C4-2B (cell line): Measurements from ENCODE around the gene LHX3.
"Not testable (repeated sequence)": the region's sequence is repeated elsewhere in the genome, so short reads cannot be mapped to it uniquely, and the experiment has no call there.

Source experiments
- H3K27ac ChIP-seq: fragments of 450-650 bp; 2 replicates; pipeline ENCODE4 v1.5.1; 2017
- ZFX ChIP-seq: fragments of 450-650 bp; IDR thresholded peaks from 2 replicates; pipeline ENCODE4 v1.6.1; 2017
- TF ChIP-seq, protein P1 (sequence below): fragments of 450-650 bp; conservative IDR thresholded peaks from 2 replicates; pipeline ENCODE4 v1.5.1; 2017; ENCODE audit warnings: mild to moderate bottlenecking

LHX3 gene

DNA sequence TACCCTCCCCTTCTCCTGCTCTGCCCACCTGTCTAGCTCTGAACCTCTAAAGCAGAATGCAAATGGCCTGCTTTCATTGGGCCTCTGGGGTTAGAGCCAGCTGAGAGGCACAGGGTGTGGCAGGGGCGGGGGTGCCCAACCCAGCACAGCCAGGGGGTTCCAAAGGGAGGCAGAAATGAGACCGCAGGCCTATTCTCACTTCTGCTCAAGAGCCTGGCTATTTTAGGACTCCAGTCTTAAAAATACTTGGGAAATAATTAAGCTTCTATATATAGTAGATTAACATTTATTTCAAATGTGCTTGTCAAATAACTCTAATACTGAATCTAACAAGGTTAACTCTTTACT is 35.0 kb upstream of the LHX3 start:
- no peak overlapping the region for H3K27ac ChIP-seq
- TF ChIP-seq, protein P1, sequence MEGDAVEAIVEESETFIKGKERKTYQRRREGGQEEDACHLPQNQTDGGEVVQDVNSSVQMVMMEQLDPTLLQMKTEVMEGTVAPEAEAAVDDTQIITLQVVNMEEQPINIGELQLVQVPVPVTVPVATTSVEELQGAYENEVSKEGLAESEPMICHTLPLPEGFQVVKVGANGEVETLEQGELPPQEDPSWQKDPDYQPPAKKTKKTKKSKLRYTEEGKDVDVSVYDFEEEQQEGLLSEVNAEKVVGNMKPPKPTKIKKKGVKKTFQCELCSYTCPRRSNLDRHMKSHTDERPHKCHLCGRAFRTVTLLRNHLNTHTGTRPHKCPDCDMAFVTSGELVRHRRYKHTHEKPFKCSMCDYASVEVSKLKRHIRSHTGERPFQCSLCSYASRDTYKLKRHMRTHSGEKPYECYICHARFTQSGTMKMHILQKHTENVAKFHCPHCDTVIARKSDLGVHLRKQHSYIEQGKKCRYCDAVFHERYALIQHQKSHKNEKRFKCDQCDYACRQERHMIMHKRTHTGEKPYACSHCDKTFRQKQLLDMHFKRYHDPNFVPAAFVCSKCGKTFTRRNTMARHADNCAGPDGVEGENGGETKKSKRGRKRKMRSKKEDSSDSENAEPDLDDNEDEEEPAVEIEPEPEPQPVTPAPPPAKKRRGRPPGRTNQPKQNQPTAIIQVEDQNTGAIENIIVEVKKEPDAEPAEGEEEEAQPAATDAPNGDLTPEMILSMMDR, result no peak
- no peak for TF ChIP-seq ZFX

DNA sequence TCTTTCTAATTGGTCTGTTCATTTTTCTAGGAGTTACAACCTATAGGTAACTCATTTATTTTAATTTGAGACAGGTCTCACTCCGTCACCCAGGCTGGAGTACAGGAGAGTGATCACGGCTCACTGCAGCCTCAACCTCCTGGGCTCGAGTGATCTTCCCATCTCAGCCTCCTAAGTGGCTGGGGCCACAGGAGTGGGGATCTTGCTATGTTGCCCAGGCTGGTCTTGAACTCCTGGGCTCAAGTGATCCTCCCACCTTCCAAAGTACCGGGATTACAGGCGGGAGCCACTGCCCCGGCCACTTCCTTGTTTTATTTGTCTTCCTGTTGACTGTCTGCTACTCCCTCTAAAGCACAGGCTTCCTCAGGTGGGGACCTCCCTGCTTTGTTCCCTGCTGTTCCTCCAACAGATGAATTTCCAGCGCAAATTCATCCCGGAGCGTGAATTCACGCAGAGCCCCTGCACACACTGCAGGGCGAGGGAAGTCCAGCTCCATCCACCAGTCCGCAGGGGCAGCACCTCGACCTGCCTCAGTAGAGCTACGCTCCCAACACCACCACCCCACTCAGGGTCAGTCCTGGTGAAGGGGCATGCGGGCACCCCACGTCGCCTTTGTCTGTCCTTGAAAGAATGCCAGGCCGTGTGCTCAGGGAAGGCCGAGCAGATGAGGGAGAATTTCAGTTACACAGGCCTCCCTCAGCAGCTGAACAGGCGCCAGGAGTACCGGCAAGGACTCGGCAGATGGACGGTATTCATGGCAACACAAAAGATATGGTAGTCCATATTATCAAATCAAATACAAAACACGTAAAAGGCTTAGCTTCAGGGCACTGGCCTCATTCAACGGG is 34.4 kb upstream of the LHX3 start:
- no peak overlapping the region for H3K27ac ChIP-seq

DNA sequence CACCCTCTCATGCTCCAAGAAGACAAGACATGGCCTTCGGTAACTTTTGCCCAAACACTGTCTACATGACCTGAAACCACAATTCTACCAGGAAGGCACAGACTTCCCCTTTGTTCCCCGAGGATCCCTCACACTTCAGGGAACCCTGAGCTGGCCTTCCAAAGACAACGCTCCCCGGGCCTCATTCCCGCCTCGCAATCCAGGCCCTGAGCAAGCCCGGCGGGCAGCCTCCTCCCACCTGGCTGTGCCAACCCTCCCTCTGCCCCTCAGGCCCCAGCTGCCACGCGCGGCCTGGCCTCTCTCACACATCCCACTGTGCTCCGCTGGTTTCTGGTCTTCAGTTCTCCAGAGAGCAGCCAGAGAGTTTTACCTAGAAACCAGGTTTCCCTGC is 33.4 kb upstream of the LHX3 start:
- no peak for TF ChIP-seq ZFX
- TF ChIP-seq, protein P1, result no peak
- no peak overlapping the region for H3K27ac ChIP-seq

More for the DNA sequence above, 34.4 kb upstream of the LHX3 start:
- TF ChIP-seq, protein P1, result no peak
- no peak for TF ChIP-seq ZFX

DNA sequence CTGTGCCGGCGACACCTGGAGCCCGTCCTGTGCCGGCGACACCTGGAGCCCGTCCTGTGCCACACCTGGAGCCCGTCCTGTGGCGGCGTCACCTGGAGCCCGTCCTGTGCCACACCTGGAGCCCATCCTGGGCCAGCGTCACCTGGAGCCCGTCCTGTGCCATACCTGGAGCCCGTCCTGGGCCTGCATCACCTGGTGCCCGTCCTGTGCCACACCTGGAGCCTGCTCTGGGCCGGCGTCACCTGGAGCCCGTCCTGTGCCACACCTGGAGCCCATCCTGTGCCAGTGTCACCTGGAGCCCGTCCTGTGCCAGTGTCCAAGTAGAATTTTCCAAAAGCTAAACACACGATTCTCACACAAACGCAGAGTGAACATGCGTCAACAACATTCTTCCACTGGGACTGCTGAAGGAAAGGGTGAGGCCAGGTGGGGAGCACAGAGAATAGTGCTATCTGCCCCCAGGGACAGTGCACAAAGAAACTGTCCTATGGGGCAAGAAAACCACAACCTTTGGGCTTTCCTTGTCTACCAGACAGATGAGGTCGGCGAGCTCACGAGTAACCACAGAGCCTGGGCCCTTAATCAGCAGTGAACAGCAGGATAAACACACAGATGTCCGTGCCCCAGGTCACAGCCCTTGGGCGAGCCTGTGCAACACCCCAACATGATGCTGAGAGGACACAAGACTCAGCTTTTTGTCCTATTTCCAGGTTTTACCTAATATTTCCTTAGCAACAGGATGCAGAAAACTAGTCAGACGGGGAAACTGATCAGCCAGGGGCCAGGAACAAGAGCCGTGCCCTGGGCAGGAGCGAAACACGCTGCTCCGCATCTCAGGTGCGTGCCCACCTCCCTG is 32.8 kb upstream of the LHX3 start:
- no peak for TF ChIP-seq ZFX
- TF ChIP-seq, protein P1, result no peak
- no peak overlapping the region for H3K27ac ChIP-seq

DNA sequence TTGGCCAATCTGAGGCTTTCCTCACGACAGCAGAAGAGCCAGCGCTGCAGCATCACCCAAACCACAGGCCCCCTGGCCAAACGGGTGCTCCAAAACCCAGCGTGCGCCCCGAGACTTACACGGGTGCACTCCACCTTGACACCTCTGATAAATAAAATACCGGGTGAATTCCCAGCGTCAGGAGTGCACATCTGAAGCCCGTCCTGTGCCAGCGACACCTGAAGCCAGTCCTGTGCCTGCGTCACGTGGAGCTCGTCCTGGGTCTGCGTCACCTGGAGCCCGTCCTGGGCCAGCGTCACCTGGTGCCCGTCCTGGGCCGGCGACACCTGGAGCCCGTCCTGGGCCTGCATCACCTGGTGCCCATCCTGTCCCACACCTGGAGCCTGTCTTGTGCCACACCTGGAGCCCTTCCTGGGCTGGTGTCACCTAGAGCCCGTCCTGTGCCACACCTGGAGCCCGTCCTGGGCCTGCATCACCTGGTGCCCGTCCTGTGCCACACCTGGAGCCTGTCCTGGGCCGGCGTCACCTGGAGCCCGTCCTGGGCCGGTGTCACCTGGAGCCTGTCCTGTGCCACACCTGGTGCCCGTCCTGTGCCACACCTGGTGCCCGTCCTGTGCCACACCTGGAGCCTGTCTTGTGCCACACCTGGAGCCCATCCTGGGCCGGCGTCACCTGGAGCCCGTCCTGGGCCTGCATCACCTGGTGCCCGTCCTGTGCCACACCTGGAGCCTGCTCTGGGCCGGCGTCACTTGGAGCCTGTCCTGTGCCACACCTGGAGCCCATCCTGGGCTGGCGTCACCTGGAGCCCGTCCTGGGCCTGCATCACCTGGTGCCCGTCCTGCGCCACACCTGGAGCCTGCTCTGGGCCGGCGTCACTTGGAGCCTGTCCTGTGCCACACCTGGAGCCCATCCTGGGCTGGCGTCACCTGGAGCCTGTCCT is 31.8 kb upstream of the LHX3 start:
- H3K27ac ChIP-seq, result not testable (repeated sequence)

DNA sequence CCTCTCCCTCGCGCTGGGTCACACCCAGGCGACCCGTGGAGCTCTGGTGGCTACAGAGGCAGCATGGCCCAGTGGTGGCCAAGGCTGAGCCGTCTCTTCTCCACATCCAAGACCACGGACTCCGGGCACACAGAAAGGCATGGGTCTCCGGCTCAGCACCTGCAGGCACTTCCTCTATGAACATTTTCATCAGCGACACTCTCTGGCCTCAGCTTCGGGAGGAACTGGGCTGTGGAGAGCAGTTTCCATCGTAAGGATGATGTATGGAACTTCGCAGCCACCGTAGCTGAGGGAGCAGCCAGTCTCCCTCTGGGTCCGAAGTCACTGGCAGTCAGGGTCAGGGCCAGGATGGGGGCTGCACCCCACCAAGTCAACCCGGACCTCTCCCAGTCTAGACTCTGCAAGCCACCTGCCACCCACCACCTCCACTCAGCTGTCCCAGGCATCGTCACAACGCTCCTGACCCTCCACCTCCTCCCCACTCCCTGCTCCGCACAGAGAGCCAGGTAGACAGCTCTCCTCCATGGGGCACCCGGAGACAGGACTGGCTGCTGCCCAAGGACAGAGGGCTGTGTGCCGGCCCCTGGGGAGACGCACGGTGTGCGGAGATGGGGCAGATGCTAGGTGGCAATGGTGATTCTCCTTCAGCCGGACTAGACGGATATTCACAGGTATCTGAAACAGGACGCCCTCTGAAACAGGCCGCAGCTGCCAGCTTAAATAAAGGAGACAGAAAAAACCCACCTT is 31.0 kb upstream of the LHX3 start:
- H3K27ac ChIP-seq, result no peak overlapping the region
- TF ChIP-seq, protein P1, result no peak
- no peak for TF ChIP-seq ZFX

DNA sequence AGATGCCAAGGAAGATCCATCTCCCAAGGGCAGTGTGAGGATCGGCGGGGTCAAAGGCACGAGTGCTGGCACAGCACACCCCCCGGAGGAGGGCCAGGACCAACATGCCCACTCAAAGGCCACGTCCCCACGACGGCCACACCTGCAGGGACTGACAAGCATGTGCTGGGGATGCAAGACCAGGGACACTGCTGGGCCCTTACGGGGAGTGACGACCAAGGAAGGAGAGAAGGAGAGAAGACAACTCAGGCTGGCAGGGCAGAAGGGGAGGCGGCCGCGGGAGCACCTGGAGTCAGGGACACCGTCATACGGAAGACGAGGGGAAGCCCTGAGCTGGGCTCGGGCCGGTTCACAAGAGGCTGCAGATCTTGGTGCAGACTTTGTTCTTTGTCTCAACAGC is 30.2 kb upstream of the LHX3 start:
- TF ChIP-seq, protein P1, result no peak
- TF ChIP-seq ZFX, result no peak
- H3K27ac ChIP-seq, result no peak overlapping the region
